HG02759 (cell line): Measurements from ENCODE around the gene CACTIN.
"Not testable (repeated sequence)": the region's sequence is repeated elsewhere in the genome, so short reads cannot be mapped to it uniquely, and the experiment has no call there.

ENCODE experiments used
- ATAC-seq: cut with Tn5 transposase; IDR thresholded peaks from one replicate; pipeline ENCODE4 v1.9.1; 2021; ENCODE audit warnings: mild to moderate bottlenecking, moderate library complexity; ENCODE audit not compliant: unreplicated experiment

The CACTIN gene

GRCh38 chr19:3628766-3629165 is 2.2 kb upstream of the CACTIN start:
- not testable (repeated sequence) for ATAC-seq

DNA sequence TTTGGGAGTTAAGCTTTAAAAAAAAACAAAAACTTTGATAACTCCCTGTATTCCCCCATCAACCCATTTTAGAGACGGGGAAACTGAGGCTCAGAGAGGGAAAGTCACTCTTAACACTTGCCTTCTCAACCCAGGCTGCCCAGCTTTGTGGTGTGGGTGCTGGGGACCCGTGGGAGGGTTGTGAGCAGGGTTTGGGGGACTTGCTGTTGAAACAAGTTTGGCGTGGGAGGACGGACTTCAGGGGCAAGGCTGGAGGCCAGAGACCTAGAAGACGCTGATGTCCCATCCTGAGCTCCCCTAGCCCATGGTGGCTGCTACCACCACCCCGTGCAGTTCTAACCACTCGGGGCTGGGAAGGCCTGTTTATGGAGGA is 747 bp upstream of the CACTIN start:
- no peak for ATAC-seq

DNA sequence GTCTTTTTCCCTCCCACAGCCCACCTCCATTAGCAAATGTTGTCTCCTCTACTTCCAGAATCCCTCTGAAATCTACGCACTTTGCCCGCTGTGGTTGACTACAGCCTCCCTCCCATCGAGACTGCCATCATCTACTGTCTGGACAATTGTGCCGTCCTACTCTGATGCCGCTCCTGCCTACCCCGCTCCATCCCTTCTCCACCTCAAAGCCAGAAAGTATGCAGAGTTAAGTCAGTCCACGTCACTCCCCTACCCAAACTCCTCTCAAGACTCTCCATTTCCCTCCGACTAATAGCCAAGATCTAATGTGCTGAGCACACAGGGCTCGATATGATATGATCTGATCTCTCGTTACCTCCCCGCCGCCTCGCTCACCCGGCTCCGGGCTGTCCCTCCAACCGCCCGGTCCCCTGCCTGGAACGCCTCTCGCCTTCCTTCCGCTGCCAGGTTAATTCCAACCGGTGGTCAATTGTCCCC is 556 bp downstream of the CACTIN start:
- ATAC-seq: no peak

GRCh38 chr19:3623716-3624115 is 2.9 kb downstream of the CACTIN start:
- ATAC-seq: no peak

DNA sequence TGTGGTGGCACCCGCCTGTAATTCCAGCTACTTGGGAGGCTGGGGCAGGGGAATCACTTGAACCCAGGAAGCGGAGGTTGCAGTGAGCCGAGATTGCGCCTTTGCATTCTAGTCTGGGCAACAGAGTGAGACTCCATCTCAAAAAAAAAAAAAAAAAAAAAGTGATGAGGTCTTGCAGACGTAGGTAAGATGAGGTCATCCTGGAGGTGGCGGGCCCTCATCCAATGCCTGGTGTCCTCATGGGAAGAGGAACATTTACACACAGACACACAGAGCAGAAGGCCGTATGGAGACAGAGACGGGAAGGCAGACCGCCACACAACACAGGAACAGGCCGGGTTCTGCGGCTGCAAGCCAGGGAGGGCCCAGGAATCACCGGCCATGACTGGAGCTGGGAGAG is 4.4 kb downstream of the CACTIN start:
- ATAC-seq: no peak

DNA sequence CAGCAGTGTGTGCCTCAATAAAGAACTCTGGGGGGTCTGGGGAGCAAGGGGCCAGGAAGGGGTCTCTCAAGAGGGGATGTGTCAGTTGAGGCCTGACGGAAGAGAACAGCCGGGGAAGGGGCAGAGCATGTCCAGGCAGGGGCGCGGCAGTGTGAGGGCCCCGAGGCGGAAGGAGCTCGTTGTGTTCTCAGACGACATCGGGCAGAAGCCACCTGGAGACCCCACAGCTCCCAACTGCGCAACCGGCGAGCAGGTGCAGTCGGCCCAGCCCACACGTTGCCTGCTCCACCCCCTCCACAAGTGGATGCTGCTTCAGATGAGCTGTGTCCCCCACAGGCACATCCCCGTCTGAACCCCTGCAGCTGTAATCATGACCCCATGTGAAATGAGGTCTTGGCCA is 4.9 kb downstream of the CACTIN start:
- no peak for ATAC-seq

DNA sequence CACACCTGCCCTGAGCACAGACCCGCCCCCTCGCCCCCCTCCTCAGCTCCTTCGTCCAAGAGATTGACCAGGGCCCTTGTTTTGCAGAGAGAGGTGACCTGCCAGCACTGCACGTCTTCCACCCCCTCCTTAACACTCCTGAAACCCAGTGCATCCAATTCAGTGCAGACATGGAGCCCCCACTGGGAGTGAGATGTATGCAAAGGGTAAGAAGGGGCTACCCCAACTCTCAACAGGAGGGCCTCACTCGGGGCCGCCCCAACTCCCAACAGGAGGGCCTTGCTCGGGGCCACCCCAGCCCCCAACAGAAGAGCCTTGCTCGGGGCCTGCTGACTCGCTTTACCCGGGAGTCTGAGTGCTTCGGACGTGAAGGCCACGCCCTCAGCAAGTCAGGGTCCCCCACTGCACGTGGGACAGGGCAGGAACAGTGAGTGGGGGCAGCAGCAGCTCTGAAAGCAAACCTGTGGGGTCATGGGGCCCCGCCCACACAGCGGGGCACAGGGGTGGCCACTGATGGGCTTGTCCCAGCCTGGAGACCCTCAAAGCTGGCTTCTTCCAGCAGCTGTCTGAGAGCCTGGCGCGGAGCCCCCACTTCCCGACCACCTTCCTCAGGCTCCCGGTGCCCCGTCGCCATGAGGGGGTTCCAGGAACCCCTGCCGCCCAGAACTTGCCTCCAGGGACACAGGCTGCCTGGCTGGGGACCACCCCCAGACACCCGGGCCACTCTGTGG is 5.6 kb downstream of the CACTIN start:
- ATAC-seq: no peak

DNA sequence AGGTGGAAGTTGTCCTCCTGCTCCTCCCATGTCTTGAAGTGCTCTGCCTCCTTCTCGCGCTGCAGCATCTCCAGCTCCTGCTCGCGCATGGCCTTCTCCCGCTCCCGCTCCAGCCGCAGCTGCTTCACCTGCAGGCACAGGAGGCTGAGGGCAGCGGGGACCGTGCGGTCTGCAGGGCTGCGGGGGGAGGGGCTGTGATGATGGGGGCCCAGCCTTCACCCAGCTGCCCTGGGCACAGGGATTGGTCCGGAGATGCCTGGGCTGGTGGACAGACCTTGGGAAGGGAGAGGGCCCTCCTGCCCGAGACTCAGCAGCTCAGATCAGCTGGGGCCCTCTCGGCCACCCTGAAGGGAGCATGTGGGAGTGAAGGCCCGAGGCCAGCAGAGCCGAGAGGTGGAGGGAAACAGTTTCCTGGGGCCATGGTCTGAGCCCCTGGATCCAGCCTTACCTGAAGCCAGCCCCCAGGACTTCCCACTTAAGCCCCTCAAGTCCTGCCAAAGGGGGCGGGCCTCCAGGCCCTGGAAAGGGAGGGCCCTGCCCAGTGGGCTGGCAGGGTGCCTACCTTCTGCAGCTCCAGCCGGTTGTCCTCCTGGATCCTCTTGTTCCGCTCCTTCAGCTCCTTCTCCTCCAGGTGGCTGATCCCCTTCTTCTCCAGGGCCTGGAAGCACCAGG is 6.3 kb downstream of the CACTIN start:
- no peak for ATAC-seq

- no peak for ATAC-seq
Measured at GRCh38 chr19:3619631-3620012, 7.0 kb downstream of the CACTIN start.

DNA sequence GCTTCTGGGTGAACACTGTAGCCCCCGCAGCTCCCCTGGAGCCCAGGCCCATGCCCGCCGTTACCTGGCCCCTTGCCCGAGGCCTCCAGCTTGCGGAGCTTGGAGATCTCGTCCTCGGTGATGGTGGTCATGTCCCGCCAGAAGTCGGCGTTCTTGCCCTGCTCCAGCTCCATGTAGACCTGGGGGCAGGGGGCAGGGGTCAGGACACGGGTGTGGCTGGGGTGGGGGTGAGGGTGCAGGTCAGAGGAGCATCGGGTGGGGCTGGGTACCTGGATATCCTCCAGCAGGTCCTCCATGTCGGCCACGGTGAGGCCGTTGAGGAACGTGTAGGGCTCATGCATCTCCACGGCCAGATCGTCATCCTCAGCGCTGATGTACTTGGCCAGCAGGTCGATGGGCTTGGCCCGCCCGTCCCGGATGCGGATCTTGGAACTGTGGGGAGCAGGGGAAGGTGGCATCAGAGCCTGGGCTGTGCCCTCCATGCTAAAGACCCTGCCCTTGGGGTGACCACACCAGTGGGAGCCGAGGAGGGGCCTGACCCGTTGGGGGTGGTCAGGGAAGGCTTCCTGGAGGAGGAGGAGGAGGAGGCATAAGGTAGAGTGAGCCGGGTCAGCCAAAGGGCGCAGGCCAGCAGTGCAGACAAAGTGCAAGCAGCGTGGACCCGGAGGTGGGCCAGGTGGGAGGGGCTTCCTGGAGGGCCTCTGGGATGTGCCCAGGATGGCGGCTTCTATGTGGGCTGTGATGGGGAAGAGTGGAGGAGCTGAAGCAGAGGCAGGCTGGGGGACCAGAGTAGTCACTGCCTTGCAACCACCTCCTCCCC is 7.6 kb downstream of the CACTIN start:
- no peak for ATAC-seq

DNA sequence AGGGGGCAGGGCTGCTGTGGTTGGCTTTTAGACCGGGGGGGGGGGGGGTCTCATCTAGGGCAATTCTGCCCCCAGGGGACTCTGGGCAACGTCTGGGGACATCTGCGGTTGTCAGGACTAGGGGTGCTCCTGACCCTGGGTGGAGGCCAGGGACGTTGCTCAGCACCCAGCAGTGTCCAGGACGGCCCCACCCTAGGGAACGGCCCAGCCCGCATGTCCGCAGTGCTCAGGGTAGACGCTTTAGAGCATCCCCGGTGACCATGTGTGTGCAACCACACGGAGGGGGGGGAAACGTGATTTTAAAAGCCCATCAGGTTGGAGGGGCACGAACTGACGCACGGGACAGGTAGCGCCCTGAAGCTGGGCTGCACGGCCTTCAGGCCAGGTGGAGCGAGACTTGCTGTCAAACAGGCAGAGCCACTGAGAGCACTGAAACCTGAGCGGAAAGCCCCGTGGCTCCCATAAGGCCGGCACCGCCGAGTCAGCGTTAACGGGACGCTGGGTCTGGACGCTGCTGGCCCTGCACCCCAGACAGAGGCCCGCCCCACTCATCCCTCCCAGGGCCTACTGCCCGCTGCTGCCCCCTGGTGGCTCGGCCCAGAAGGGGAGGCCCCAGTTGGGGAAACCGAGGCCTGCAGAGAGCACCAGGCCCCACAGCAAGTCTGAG is 8.3 kb downstream of the CACTIN start:
- ATAC-seq: peak; percentile 64

DNA sequence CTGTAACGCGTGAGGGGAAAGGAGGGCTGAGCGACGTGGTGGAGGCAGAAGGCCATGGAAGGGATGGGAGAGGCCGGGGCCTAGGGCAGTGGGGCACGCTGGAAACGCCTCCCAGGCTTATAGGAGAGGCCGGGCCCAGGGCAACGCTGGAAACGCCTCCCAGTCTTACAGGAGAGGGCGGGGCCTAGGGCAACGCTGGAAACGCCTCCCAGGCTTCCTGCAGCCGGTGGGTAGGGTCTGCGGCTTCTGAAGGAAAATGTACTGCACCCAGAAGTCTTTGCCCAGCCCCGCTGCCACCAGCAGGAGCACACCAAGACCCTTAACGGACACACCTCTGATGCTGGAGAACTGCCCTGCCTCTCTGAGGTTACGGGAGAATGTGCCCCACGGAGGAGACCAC is 9.1 kb downstream of the CACTIN start:
- no peak for ATAC-seq

DNA sequence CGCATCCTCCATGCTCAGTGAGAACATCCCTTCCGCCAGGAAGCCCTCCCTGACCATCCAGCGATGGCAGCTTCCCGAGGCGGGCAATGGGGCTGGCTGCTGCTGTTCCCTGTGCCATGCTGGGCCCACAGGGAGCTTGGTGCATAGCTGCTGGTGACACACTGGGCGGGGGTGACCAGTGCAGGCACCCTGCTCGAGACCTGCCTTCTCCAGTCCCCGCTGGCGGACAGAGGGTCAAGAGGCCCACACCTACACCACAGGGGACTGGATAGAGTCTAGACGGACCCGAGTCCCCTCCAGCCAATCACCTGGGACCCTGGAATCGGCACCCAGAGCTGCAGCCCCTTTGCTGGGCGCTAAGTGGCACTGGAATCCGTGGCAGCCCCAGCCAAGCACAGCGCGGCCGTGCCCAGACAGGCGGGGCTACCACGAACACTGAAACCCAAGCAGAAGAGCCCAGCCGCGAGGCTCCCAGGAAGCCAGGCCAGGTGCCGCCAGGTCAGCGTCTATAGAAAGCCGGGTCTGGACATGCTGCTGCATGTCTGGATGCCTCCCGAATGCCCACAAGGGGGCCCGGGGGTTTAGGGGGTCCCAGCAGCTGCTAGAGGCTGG is 11.0 kb downstream of the CACTIN start:
- ATAC-seq: no peak

DNA sequence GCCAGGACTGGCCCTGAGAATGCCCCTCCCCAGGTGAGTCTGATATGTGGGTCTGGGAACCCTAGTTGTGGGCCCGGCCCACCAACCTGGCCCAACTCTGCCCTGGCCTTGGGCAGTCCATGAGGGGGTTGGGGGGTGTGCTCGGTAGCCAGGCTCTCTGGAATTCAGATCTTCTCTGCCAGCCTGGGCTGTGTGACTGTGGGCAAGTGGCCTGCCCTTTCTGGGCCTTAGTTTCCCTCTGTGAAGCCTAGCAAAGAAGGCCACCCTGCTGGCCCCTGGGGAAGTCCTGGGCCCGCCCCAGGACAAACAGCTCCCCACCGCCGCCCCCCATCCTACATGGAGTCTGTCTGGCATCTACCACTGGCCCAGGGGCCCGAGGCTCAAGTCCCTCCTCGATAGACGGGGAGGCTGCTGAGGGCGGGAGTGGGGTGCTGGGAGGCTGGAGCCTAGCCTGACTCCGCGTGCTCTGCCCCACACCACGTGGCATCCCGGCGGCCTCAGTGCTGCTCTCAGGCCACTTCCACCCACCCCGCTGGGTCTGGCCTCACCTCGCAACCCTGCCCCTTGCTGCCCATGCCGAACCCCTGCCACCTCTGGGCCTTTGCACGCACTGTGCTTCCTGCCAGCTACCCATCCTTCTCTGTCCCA is 11.6 kb downstream of the CACTIN start:
- no peak for ATAC-seq

- ATAC-seq: no peak
Measured at GRCh38 chr19:3613818-3614661, 12.6 kb downstream of the CACTIN start.

DNA sequence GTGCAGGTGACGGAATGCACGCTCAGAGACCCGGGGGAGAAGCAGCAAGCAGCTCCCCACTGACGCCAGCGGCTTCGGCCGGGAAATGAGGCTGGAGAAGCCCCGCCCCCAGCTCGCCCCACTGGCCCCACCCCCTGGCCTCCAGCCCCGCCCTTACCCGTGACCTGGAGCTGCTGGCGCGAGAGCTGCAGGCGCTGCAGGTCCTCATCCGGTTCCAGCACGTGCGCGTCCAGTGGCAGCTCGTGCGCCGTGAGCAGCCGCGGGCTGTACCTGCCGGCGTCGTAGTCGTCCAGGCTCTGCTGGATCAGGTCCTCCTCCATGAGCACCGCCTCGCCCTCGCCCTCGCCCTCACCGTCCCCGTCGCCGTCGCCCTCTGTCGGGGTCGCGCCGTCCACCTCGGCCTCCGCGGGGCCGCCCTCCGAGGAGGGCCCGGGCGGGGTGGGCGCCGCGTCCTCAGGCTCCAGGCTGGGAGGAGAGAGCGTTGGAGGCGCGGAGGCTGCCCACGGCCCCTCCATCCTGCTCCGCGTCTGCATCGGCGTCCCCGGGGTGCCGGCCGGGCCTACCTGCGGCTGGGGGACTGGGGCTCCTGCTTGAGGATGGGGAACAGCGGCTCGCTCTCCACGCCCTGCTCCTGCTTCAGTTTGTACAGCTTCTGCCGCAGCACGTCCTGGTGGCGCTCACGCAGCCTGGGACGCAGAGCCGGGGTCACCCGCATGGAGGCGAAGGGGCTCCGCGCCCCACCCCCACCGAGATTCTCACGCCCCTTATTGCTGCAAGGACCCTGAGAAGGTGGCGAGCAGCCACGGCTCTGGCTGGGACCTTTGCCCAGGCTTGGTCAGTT is 13.5 kb downstream of the CACTIN start:
- ATAC-seq: no peak

DNA sequence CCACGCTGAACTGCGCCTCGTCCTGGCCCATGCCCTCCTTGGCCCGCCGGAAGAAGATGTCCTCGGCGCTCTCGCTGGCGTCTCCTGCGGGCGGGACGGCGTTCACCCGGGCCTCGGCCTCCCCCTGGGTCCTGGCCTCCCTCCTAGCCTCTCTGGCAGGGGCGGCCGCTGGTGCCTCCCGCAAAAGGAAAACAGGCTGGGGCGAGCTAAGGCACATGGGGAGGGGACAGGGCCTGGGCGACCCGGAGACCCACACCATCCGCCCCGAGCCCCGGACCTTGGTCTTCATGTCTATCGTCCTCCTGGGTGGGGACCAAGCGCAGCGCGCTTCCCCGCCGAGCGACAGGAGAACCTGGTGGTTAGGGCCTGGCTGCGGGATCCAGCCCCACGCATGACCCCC is 14.3 kb downstream of the CACTIN start:
- ATAC-seq: no peak

DNA sequence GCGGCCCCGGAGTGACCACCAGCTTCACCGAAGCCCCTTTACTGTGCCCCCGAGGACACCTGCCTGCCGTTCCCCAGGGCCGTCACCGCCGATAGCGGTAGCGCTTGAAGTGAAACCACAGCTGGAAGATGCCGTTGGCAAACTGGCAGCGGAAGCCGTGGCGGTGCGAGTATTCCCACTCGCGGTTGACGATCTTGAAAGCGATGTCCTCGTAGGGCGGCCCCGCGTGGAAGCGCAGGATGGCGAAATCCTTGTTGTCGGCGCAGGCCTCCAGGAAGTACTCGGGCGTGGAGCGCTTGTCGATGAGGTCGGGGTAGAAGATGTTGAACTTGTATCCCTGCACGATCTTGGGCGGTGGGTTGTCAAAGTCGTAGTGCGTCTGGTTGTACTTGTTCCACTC is 14.7 kb downstream of the CACTIN start:
- no peak for ATAC-seq
